Heart right ventricle (tissue), 16 donors: Measurements from ENCODE around the gene PHYHD1. TPM values are rescaled to one million over a fixed set of nuclear protein-coding genes. Genes with fewer than 3 reads are reported as not detected.

Experiments
- ATAC-seq, 8 donors: fragments of 200-7000 bp; cut with Tn5 transposase; one replicate each; pipeline ENCODE4 v1.9.1; 2020; ENCODE audit warnings: mild to moderate bottlenecking in 8 of 8, moderate library complexity in 8 of 8, moderate number of reproducible peaks in 1 of 8
- DNase-seq, 2 donors: peaks; one replicate each; pipeline ENCODE4 v3.0.0-alpha.2; 2020
- H3K27ac ChIP-seq, 10 donors: fragments of 200-600 bp; sonication (generic) in 2 of 10; one replicate each; pipeline versions ENCODE4 v1.5.0 to v1.8.0; 2020 to 2022; ENCODE audit warnings: mild to moderate bottlenecking in 3 of 10
- H3K27me3 ChIP-seq, 7 donors: fragments of 200-600 bp; one replicate each; pipeline ENCODE4 v1.8.0; 2021 to 2022; ENCODE audit warnings: mild to moderate bottlenecking in 2 of 7
- H3K36me3 ChIP-seq, 9 donors: fragments of 200-600 bp; sonication (generic) in 1 of 9; one replicate each; pipeline versions ENCODE4 v1.5.0 to v1.8.0; 2020 to 2022; ENCODE audit warnings: mild to moderate bottlenecking in 2 of 9
- H3K4me1 ChIP-seq, 9 donors: fragments of 200-600 bp; sonication (generic) in 1 of 9; one replicate each; pipeline versions ENCODE4 v1.5.0 to v1.8.0; 2020 to 2022; ENCODE audit warnings: mild to moderate bottlenecking in 4 of 9
- H3K4me3 ChIP-seq, 10 donors: fragments of 200-600 bp; sonication (generic) in 2 of 10; one replicate each; pipeline versions ENCODE4 v1.5.0 to v1.8.0; 2020 to 2022; ENCODE audit warnings: mild to moderate bottlenecking in 7 of 10, moderate library complexity in 2 of 10
- H3K9me3 ChIP-seq, 11 donors: fragments of 200-600 bp in 10 of 11; sonication (generic) in 2 of 11; one replicate each; pipeline versions ENCODE4 v1.5.0 to v1.8.0; 2013 to 2022; ENCODE audit warnings: mild to moderate bottlenecking in 2 of 11, control low read depth in 1 of 11, moderate library complexity in 1 of 11
- CTCF ChIP-seq, 9 donors: fragments of 200-600 bp; sonication (generic) in 2 of 9; IDR thresholded peaks; one replicate each; pipeline versions ENCODE4 v1.5.0 to v1.8.0; 2021 to 2022; ENCODE audit warnings: antibody characterized with exemption in 9 of 9, mild to moderate bottlenecking in 5 of 9, moderate library complexity in 1 of 9
- WGBS, 2 donors: extraction: QIAGEN DNeasy Blood & Tissue Kit; methylation state at CpG; one replicate each; pipeline ENCODE4 v1.1.7; 2013; ENCODE audit warnings: inconsistent platforms in 1 of 2; 5-methylcytosine and 5-hydroxymethylcytosine counted together
- intact Hi-C, 10 donors: fragments of 100-400 bp; cut with DNase I; formaldehyde crosslinking; loops; one replicate each; pipeline versions ENCODE4 v1.11.1 to v1.14.2; 2022
- polyA plus RNA-seq, 2 donors: library from polyadenylated mRNA; stranded (reverse); fragments of 200-250 nt; gene quantifications; one replicate each; pipeline ENCODE4 v1.2.3, GENCODE V29; 2013
- total RNA-seq, 10 donors: library from RNA; stranded (reverse); fragmentation: NEBNext Ultra II Directional in 3 of 10; extraction: Animal tissue kit (Norgen Biotek cat#: 25700) in 3 of 10; gene quantifications; one replicate each; pipeline versions ENCODE4 v1.2.1 to v1.2.4, GENCODE V29; 2021 to 2023
- donor health status: Arrhythmogenic right ventricular cardiomyopathy.
- donor health status: ischemic (EF 13 %, LVEDD 7.1; RV severe dilation, severe dysfunction).
- donor health status: healthy with polysubstance abuse.
- donor health status: DM: no; HTN: yes; CAD: no.
- donor health status: DM: no; HTN: no; CAD: no.
- donor health status: ischemic (EF 25% LVEDD 6.9; RV normal size, moderate dysfunction).
- donor health status: ischemic (EF 25% LVEDD 5.7; RV mildly dilated, moderate dysfunction).
- donor health status: healthy.
- donor health status: DM: yes; HTN: yes; CAD: no.
- donor health status: Ischemic cardiomyopathy.
- donor health status: ischemic (EF 35%, LVEDD 5.7; RV mildly dilated, moderate dysfunction).
- donor health status: nonischemic (EF 11% LVEDD 7.7; RV severe dilation, severe dysfunction).
- donor health status: DM: yes; HTN: yes; CAD: no.
- donor health status: PGD.
- donor health status: ischemic (EF 29% LVEDD 5.4; RV normal size, mild dysfunction).
- donor health status: nonischemic (EF 23%, LVEDD 6.1; RV moderate dilation, normal function).

Gene PHYHD1
- total and polyA plus RNA-seq, 12 donors = 14.7 to 49.2 (median 24.2) TPM

- DNase-seq = peak; percentile 87 to 90
- Histone ChIP-seq H3K27me3 (no peaks in the 10 kb centered on the region), H3K27ac (peak overlapping the region; percentile 66 to 92 (median 84)), H3K9me3 (no peaks in the 10 kb centered on the region), H3K4me3 (peak overlapping the region in 7 of 10 donors; percentile 16 to 37 (median 22)), H3K4me1 (peaks cover 18 to 47% (median 42%) of the 10 kb centered on the region in 9 donors), H3K36me3 (peaks cover 0 to 91% (median 25%) of the 10 kb centered on the region in 9 donors)
- intact Hi-C loops = no loop called here
- 36 to 40% methylated on average over 17 of the region's 17 CpGs for WGBS, 2 donors
- no peak for TF ChIP-seq CTCF (IDR thresholded peaks at IDR 0.05)
- peak; percentile 94 to 98 (median 96) for ATAC-seq
Observed at GRCh38 chr9:128892221-128892921, 28.4 kb upstream of the PHYHD1 start.

- H3K36me3 ChIP-seq = peaks cover 0 to 89% (median 28%) of the 10 kb centered on the region in 9 donors
Observed at GRCh38 chr9:128893354-128893753, 27.4 kb upstream of the PHYHD1 start.

GRCh38 chr9:128894764-128895163 is 26.0 kb upstream of the PHYHD1 start:
- H3K9me3 ChIP-seq = no peaks in the 10 kb centered on the region
- DNase-seq = no peak
- H3K4me1 ChIP-seq = peaks cover 12 to 47% (median 43%) of the 10 kb centered on the region in 9 donors
- H3K4me3 ChIP-seq = no peak overlapping the region
- no peak for ATAC-seq
- TF ChIP-seq CTCF (IDR thresholded peaks at IDR 0.05) = no peak
- peaks cover 0 to 88% (median 28%) of the 10 kb centered on the region in 9 donors for H3K36me3 ChIP-seq
- 78 to 81% methylated on average over 2 of the region's 2 CpGs for WGBS, 2 donors
- intact Hi-C loops = no loop called here
- H3K27ac ChIP-seq = no peak overlapping the region
- no peaks in the 10 kb centered on the region for H3K27me3 ChIP-seq

More at GRCh38 chr9:128893354-128893753, 27.4 kb upstream of the PHYHD1 start:
- peaks cover 14 to 41% (median 38%) of the 10 kb centered on the region in 9 donors for H3K4me1 ChIP-seq
- H3K27me3 ChIP-seq = no peaks in the 10 kb centered on the region
- intact Hi-C loops = no loop called here
- H3K27ac ChIP-seq = peak overlapping the region in 9 of 10 donors; percentile 76 to 92 (median 87)
- no peaks in the 10 kb centered on the region for H3K9me3 ChIP-seq
- TF ChIP-seq CTCF (IDR thresholded peaks at IDR 0.05) = no peak
- DNase-seq = no peak
- WGBS, 2 donors = 88 to 90% methylated on average over 8 of the region's 8 CpGs
- ATAC-seq = no peak
- no peak overlapping the region for H3K4me3 ChIP-seq

GRCh38 chr9:128895556-128895955 is 25.2 kb upstream of the PHYHD1 start:
- no peak for ATAC-seq
- 71 to 79% methylated on average over 4 of the region's 4 CpGs for WGBS, 2 donors
- H3K27ac ChIP-seq = peak overlapping the region in 2 of 10 donors; percentile 1 to 3
- TF ChIP-seq CTCF (IDR thresholded peaks at IDR 0.05) = no peak
- peaks cover 0 to 83% (median 28%) of the 10 kb centered on the region in 9 donors for H3K36me3 ChIP-seq
- peaks cover 14 to 55% (median 51%) of the 10 kb centered on the region in 9 donors for H3K4me1 ChIP-seq
- H3K27me3 ChIP-seq = no peaks in the 10 kb centered on the region
- no peak for DNase-seq
- H3K9me3 ChIP-seq = no peaks in the 10 kb centered on the region
- intact Hi-C loops = no loop called here
- no peak overlapping the region for H3K4me3 ChIP-seq
